ENCODE measurements around the gene RTTN.

The RTTN gene

GRCh38 chr18:70078106-70078505 lies 127.4 kb downstream of the RTTN start:
- Histone ChIP-seq H3K36me3 (ENCODE audit: insufficient read depth, low read length) (peaks cover 15% of the 10 kb centered on the region; the same call in 1 of the 2 replicates), H3K4me1 (ENCODE audit: insufficient read depth, low read length, poor library complexity, severe bottlenecking) (no peaks in the 10 kb centered on the region), H3K9me2 (replicated peaks; ENCODE audit: low read depth, low read length) (no peaks in the 10 kb centered on the region), H3K79me2 (ENCODE audit: insufficient read depth, low read length) (no peaks in the 10 kb centered on the region), H3K9ac (ENCODE audit: low read depth, low read length, poor library complexity, severe bottlenecking) (no peak overlapping the region), H4K20me1 (ENCODE audit: insufficient read depth, low read length, poor library complexity, severe bottlenecking) (no peaks in the 10 kb centered on the region), H3K27me3 (ENCODE audit: insufficient read depth, low read length, poor library complexity, severe bottlenecking) (no peaks in the 10 kb centered on the region), H3K9me3 (ENCODE audit: insufficient read depth, low read depth, low read length) (no peaks in the 10 kb centered on the region), H2AFZ (ENCODE audit: low read length) (no peak overlapping the region), H3K4me2 (ENCODE audit: low read depth, low read length, poor library complexity, severe bottlenecking) (no peak overlapping the region), H3K4me3 (ENCODE audit: low read length, poor library complexity, severe bottlenecking) (no peak overlapping the region), H3F3A (ENCODE audit: low read depth) (no peaks in the 10 kb centered on the region)
- TF ChIP-seq CTCF (conservative IDR thresholded peaks at IDR 0.05; ENCODE audit: low read length) (no peak), EZH2phosphoT487 (IDR thresholded peaks at IDR 0.05; ENCODE audit: borderline replicate concordance) (no peak)

GRCh38 chr18:70075906-70076305 lies 129.6 kb downstream of the RTTN start:
- H3K4me3 ChIP-seq (ENCODE audit: low read length, poor library complexity, severe bottlenecking): no peak overlapping the region
- no peak overlapping the region for H2AFZ ChIP-seq (ENCODE audit: low read length)
- no peaks in the 10 kb centered on the region for H3F3A ChIP-seq (ENCODE audit: low read depth)
- H3K9ac ChIP-seq (ENCODE audit: low read depth, low read length, poor library complexity, severe bottlenecking): no peak overlapping the region
- no peak overlapping the region for H3K4me2 ChIP-seq (ENCODE audit: low read depth, low read length, poor library complexity, severe bottlenecking)
- H3K79me2 ChIP-seq (ENCODE audit: insufficient read depth, low read length): no peaks in the 10 kb centered on the region
- H3K9me2 ChIP-seq (replicated peaks; ENCODE audit: low read depth, low read length): no peaks in the 10 kb centered on the region
- H3K9me3 ChIP-seq (ENCODE audit: insufficient read depth, low read depth, low read length): no peaks in the 10 kb centered on the region
- no peaks in the 10 kb centered on the region for H4K20me1 ChIP-seq (ENCODE audit: insufficient read depth, low read length, poor library complexity, severe bottlenecking)
- H3K4me1 ChIP-seq (ENCODE audit: insufficient read depth, low read length, poor library complexity, severe bottlenecking): no peaks in the 10 kb centered on the region
- H3K36me3 ChIP-seq (ENCODE audit: insufficient read depth, low read length): peaks cover 13% of the 10 kb centered on the region; the same call in 1 of the 2 replicates
- TF ChIP-seq EZH2phosphoT487 (IDR thresholded peaks at IDR 0.05; ENCODE audit: borderline replicate concordance) (no peak), CTCF (conservative IDR thresholded peaks at IDR 0.05; ENCODE audit: low read length) (no peak)
- H3K27me3 ChIP-seq (ENCODE audit: insufficient read depth, low read length, poor library complexity, severe bottlenecking): no peaks in the 10 kb centered on the region

GRCh38 chr18:70074116-70074515 lies 131.4 kb downstream of the RTTN start:
- Histone ChIP-seq H3K4me2 (ENCODE audit: low read depth, low read length, poor library complexity, severe bottlenecking) (no peak overlapping the region), H3K9ac (ENCODE audit: low read depth, low read length, poor library complexity, severe bottlenecking) (no peak overlapping the region), H3K79me2 (ENCODE audit: insufficient read depth, low read length) (no peaks in the 10 kb centered on the region), H4K20me1 (ENCODE audit: insufficient read depth, low read length, poor library complexity, severe bottlenecking) (no peaks in the 10 kb centered on the region), H3K4me1 (ENCODE audit: insufficient read depth, low read length, poor library complexity, severe bottlenecking) (no peaks in the 10 kb centered on the region), H3K9me3 (ENCODE audit: insufficient read depth, low read depth, low read length) (no peaks in the 10 kb centered on the region), H3F3A (ENCODE audit: low read depth) (no peaks in the 10 kb centered on the region), H2AFZ (ENCODE audit: low read length) (no peak overlapping the region), H3K4me3 (ENCODE audit: low read length, poor library complexity, severe bottlenecking) (no peak overlapping the region), H3K27me3 (ENCODE audit: insufficient read depth, low read length, poor library complexity, severe bottlenecking) (no peaks in the 10 kb centered on the region), H3K36me3 (ENCODE audit: insufficient read depth, low read length) (peaks cover 13% of the 10 kb centered on the region; the same call in 1 of the 2 replicates), H3K9me2 (replicated peaks; ENCODE audit: low read depth, low read length) (no peaks in the 10 kb centered on the region)
- TF ChIP-seq EZH2phosphoT487 (IDR thresholded peaks at IDR 0.05; ENCODE audit: borderline replicate concordance): no peak
- no peak for TF ChIP-seq CTCF (conservative IDR thresholded peaks at IDR 0.05; ENCODE audit: low read length)
